PFSK-1 (cell line): ENCODE results near the gene PTPN20.

ENCODE experiments used
- FOXP2 ChIP-seq: optimal IDR thresholded peaks from 2 replicates; pipeline ENCODE3; 2011; ENCODE audit warnings: borderline replicate concordance, control low read depth, inconsistent platforms; ENCODE audit not compliant: insufficient read depth; ENCODE audit errors: extremely low read length, extremely low read depth
- POLR2AphosphoS5 ChIP-seq: IDR thresholded peaks from 2 replicates; pipeline ENCODE4 v1.6.1; 2012; ENCODE audit warnings: low read depth, mild to moderate bottlenecking, control low read depth, low read length, moderate library complexity
- SIN3A ChIP-seq: IDR thresholded peaks from 2 replicates; pipeline ENCODE4 v1.6.1; 2012; ENCODE audit warnings: mild to moderate bottlenecking, low read length, moderate library complexity, borderline replicate concordance; ENCODE audit not compliant: insufficient read depth
- TAF1 ChIP-seq: IDR thresholded peaks from 2 replicates; pipeline ENCODE4 v1.6.1; 2012; ENCODE audit warnings: low read length, control low read depth, borderline replicate concordance; ENCODE audit not compliant: insufficient read depth
- TF ChIP-seq, protein P1 (sequence below), 2 experiments: IDR thresholded peaks; 2 replicates each; pipeline versions ENCODE4 v1.6.1 to v1.8.0; 2011 to 2012; ENCODE audit warnings: low read depth in 2 of 2, low read length in 2 of 2, control low read depth in 1 of 2, inconsistent platforms in 1 of 2, mild to moderate bottlenecking in 1 of 2, moderate library complexity in 1 of 2; ENCODE audit not compliant: insufficient read depth in 1 of 2

DNA sequence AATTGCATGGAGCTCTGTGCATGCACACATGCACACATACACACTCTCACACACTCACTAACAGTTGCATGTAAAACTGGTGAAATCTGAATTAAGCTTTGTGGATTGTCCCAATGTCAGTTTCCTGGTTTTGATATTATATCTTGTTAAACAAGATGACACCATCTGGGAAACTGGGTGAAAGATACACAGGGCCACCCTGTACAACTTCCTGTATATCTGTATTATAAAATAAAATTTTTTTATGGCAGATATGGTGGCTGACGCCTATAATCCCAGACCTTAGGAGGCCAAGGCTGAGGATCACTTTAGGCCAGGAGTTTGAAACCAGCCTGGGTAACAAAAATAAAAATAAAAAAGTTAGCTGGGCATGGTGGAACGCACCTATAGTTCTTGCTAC, 87.4 kb downstream of the PTPN20 start:
- no peak for TF ChIP-seq POLR2AphosphoS5
- TF ChIP-seq, protein P1, sequence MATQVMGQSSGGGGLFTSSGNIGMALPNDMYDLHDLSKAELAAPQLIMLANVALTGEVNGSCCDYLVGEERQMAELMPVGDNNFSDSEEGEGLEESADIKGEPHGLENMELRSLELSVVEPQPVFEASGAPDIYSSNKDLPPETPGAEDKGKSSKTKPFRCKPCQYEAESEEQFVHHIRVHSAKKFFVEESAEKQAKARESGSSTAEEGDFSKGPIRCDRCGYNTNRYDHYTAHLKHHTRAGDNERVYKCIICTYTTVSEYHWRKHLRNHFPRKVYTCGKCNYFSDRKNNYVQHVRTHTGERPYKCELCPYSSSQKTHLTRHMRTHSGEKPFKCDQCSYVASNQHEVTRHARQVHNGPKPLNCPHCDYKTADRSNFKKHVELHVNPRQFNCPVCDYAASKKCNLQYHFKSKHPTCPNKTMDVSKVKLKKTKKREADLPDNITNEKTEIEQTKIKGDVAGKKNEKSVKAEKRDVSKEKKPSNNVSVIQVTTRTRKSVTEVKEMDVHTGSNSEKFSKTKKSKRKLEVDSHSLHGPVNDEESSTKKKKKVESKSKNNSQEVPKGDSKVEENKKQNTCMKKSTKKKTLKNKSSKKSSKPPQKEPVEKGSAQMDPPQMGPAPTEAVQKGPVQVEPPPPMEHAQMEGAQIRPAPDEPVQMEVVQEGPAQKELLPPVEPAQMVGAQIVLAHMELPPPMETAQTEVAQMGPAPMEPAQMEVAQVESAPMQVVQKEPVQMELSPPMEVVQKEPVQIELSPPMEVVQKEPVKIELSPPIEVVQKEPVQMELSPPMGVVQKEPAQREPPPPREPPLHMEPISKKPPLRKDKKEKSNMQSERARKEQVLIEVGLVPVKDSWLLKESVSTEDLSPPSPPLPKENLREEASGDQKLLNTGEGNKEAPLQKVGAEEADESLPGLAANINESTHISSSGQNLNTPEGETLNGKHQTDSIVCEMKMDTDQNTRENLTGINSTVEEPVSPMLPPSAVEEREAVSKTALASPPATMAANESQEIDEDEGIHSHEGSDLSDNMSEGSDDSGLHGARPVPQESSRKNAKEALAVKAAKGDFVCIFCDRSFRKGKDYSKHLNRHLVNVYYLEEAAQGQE (IDR thresholded peaks at IDR 0.05; ENCODE audit: insufficient read depth in 1 of 2, low read depth in 2 of 2, low read length in 2 of 2): no peak
- TF ChIP-seq FOXP2: no peak
- TF ChIP-seq TAF1: no peak
- no peak for TF ChIP-seq SIN3A
